ENCODE results near the gene MRPS33.

GRCh38 chr7:140972876-140973829 lies 41.6 kb downstream of the MRPS33 start:
- TF ChIP-seq CTCF (IDR thresholded peaks at IDR 0.05; ENCODE audit: insufficient read depth, low read depth, low read length) (no peak), EZH2 (IDR thresholded peaks at IDR 0.05; ENCODE audit: insufficient read depth, low read length) (no peak)

Measured in astrocyte (in vitro differentiated cells and primary cell).